Subcutaneous adipose tissue (tissue), 4 donors: ENCODE results near the gene HP1BP3. TPM values are rescaled to one million over a fixed set of nuclear protein-coding genes. Genes with fewer than 3 reads are reported as not detected.

Experiments used
- total RNA-seq, 4 donors: library from RNA; depleted of rRNA; stranded (reverse); fragments of >200 nt; gene quantifications; one replicate each; pipeline ENCODE4 v1.1.0, GENCODE V29; 2016
- TF ChIP-seq, protein P1 (sequence below): fragments of 450-650 bp; IDR thresholded peaks from one replicate; pipeline ENCODE4 v1.5.1; 2016; ENCODE audit warnings: low read depth, mild to moderate bottlenecking, control low read depth, antibody characterized with exemption, moderate library complexity

Gene HP1BP3
- total RNA-seq, 4 donors from 2014 or later: 192 to 273 (median 229) TPM

DNA sequence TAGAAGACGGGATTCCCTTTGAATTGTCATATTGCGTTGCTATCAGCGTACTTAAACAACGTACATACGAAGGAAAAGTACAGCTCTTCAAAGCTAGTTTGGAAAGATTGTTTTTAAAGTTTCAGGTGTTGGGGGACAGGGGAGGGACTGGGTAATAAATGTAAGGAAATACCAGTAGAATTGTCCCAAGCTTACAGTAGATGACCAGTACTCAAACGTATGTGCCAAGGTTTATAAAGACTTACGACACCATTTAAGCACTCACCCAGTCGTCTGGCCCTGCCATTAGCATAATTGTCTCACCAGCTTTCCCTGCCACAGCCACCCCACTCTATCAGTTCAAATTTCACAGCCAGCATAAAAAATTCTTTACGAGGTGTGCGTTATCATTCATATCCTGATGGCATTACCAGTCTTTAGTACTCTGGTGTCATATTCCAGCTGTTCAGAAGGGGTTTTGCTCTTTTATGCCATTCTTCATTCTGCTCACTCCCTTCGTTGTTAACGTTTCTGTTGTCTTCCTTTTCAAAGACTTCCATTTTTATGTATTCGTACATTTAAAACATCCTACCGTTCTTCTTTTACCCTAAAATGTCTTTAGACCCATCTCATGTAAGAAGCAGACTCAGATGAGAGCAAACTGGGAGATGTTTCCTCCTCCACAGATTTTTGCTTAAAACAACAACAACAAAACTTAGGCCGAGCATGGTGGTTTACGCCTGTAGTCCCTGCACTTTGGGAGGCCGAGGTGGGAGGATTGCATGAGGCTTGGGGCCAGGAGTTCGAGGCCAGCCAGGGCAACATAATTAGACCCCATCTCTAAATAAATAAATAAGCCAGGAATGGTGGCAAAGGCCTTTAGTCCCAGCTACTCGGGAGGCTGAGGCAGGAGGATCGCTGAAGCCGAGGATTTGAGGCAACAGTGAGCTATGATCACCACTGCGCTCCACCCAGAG is 1.0 kb upstream of the HP1BP3 start:
- TF ChIP-seq, protein P1, sequence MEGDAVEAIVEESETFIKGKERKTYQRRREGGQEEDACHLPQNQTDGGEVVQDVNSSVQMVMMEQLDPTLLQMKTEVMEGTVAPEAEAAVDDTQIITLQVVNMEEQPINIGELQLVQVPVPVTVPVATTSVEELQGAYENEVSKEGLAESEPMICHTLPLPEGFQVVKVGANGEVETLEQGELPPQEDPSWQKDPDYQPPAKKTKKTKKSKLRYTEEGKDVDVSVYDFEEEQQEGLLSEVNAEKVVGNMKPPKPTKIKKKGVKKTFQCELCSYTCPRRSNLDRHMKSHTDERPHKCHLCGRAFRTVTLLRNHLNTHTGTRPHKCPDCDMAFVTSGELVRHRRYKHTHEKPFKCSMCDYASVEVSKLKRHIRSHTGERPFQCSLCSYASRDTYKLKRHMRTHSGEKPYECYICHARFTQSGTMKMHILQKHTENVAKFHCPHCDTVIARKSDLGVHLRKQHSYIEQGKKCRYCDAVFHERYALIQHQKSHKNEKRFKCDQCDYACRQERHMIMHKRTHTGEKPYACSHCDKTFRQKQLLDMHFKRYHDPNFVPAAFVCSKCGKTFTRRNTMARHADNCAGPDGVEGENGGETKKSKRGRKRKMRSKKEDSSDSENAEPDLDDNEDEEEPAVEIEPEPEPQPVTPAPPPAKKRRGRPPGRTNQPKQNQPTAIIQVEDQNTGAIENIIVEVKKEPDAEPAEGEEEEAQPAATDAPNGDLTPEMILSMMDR: no peak

DNA sequence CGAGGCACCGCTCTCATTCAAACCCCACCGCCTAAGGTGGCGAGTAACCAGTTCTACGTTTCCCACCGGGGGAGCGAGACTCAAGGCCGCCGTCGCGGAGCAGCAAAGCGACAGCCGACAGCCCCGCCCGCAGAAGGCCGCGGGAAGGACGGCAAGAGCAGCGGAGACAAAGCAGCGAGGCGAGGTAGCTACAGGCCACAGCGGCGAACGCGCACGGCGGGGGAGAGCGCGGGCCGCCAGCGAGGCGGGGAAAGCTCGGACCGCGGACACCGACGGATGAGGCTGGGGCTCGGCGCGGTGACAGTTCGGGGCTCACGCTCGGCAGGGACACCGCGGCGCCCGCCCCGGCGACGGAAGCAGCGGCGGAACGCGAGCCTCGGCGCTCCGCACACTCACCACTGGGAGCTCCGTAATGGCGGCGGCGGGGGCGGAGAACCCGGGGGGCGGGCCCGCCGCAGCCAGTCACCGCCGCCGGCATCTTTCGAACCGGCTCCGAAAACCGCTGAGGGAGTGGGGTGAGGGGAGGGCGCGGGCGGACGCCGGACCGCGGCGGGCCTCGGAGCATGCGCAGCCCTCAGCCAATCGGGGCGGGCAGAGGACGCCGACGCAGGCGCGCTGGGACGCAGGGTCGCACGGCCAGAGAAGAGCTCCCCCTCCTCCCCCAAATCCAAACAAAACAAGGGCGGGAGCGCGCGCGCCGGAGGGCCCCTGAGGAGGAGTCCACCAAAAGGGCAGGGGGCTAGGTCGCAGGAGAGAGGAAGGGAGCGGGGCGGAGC is 666 bp downstream of the HP1BP3 start:
- TF ChIP-seq, protein P1: no peak

DNA sequence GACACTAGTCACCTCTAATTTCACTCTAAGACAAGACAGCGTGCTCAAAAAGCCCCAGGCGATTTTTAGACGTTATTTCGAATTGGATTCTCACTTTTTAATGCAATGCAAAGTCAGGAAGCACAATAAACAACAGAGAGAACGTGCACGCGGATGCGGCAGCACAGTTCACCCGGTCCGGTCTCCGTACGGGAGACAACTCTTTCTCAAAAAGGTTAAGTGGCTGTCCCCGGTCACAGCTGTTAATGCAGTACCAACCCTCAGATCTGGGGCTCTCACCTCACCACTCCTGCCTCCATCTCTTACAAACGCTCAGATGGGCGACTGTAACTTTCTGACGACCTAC is 1.2 kb downstream of the HP1BP3 start:
- TF ChIP-seq, protein P1: no peak

DNA sequence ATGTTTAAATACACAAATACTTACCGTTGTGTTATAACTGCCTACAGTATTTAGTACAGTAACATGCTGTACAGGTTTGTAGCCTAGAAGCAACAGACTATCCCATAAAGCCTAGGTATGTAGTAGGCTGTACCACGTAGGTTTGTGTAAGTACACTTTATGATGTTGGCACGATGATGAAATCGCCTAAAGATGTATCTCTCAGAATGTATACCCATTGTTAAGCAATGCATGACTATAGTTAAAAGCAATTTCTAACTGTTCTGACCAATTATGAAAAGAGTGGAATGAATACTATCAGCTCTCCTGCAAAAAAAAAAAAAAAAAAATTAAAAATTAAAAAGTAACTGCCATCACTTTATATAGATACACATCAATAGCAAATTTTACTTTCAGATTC is 11.4 kb downstream of the HP1BP3 start:
- TF ChIP-seq, protein P1: no peak

DNA sequence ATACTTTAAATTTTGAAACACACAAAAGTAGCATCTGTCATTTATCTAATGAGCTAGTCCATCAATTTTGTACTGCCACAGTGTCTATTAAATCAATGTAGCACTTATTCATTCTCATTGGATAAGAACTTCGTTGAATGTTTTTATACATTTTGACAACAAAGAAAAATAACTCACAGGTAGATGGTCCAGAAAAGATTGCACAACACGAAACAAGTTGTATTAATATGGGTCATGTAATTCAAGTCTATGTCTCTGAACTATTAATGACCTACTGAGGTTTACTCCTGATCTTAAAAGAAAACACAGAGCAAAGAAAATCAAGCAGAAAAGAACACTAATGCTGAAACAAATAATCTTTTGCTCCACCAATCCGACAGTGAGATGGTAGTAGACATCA is 15.3 kb downstream of the HP1BP3 start:
- TF ChIP-seq, protein P1: no peak

DNA sequence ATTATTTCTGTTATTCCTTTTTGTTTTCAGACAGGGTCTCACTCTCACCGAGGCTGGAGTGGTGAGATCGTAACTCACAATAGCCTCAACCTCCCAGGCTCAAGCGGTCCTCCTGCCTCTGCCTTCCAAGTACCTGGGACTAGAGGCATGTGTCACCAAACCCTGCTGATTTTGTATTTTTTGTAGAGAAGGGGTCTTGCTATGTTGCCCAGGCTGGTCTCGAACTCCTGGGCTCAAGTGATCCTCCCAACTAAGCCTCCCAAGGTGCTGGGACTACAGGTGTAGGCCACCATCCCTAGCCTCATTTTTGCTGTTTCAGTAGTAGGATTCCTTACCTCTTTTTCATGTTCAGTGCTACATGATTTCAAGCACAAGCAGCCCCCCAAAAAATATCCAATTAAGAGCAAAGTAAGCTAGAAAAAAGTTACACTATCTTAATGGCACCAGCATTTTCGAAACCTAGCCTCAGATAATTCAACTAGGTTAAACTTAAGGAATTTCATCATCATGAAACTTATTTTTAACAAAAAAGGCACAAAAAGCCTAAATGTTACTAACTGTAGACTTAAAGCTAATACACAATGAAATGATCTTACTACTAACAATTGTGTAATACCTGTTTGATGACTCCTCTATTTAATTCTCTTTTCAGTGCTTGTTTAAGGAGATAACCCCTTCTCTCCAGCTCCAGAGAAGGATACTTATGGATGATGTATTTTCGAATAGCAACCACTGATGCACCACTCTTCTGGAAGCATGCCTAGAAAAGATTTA is 16.6 kb downstream of the HP1BP3 start:
- TF ChIP-seq, protein P1: no peak
